ENCODE data around the gene CACNA2D2.
A peak's percentile ranks its signal among the peaks of the same experiment; 100 is the strongest.

Gene CACNA2D2

DNA sequence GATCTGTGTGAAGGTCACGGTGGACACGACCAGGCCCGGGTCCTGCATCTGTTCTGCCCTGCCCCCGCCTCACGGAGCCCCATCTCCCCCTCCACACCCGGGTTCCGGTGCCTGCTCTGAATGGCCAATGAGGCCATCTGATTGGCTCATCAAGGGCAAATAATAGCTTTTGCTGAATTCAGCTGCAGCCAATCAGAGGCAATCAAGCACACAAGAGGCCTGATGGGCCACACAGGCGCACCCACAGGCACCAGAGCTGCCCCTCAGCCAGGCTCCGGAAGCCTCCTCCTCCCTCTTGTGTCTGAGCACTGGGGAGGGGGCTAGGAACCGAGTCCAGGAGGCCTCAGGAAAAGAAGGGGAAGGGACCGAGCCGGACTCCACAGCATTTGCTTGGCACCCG, 49.5 kb downstream of the CACNA2D2 start:
- Histone ChIP-seq H3K27ac (replicated peaks) (no peak overlapping the region), H3K27me3 (ENCODE audit: insufficient read depth, poor library complexity, severe bottlenecking) (no peaks in the 10 kb centered on the region), H3K4me3 (replicated peaks; ENCODE audit: insufficient read depth, low read length) (no peak overlapping the region)
- DNase-seq (ENCODE audit: low read depth in 1 of 2, low spot score in 1 of 2): no peak
- TF ChIP-seq GABPA (IDR thresholded peaks at IDR 0.05; ENCODE audit: low read depth): no peak

DNA sequence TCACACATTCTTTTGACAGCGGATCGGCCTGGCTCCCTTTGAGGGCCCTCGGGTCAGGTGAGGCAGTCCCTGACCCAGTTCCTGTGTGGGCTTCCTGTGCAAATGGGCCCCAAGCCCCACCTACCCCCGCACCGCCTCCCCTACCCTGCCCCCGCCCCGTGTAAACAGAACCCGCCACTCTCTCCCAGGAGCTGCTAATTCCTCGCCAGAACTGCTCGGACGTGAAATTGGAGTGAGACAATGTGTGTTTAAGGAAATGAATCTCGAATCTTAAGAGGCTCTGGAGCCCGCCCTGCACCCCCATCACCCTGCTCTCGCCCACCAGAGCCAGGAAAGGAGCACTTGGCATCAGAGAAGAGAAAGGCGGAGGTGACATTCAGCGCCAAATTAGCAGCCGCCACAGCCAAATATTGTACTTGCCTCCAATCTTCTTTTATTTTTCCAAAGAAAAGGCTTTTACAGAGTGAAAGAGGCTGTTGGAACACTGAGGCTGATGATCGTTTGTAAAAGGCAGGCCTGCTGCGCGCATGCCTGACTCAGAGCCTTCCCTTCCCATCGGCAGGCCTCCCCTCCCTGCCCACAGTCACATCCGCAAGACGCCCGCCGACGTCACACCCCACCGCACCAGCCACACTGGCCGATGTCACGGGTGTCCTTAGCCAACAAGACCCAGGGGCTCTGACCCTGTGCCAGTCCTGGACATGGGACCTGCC, 53.1 kb downstream of the CACNA2D2 start:
- TF ChIP-seq, protein P1, sequence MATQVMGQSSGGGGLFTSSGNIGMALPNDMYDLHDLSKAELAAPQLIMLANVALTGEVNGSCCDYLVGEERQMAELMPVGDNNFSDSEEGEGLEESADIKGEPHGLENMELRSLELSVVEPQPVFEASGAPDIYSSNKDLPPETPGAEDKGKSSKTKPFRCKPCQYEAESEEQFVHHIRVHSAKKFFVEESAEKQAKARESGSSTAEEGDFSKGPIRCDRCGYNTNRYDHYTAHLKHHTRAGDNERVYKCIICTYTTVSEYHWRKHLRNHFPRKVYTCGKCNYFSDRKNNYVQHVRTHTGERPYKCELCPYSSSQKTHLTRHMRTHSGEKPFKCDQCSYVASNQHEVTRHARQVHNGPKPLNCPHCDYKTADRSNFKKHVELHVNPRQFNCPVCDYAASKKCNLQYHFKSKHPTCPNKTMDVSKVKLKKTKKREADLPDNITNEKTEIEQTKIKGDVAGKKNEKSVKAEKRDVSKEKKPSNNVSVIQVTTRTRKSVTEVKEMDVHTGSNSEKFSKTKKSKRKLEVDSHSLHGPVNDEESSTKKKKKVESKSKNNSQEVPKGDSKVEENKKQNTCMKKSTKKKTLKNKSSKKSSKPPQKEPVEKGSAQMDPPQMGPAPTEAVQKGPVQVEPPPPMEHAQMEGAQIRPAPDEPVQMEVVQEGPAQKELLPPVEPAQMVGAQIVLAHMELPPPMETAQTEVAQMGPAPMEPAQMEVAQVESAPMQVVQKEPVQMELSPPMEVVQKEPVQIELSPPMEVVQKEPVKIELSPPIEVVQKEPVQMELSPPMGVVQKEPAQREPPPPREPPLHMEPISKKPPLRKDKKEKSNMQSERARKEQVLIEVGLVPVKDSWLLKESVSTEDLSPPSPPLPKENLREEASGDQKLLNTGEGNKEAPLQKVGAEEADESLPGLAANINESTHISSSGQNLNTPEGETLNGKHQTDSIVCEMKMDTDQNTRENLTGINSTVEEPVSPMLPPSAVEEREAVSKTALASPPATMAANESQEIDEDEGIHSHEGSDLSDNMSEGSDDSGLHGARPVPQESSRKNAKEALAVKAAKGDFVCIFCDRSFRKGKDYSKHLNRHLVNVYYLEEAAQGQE (IDR thresholded peaks at IDR 0.05; ENCODE audit: insufficient replicate concordance, low read depth): no peak
- TF ChIP-seq SPI1 (IDR thresholded peaks at IDR 0.05; ENCODE audit: borderline replicate concordance, low read depth) (no peak), CTCF (IDR thresholded peaks at IDR 0.05; ENCODE audit: insufficient read depth, low read length) (no peak), GABPA (IDR thresholded peaks at IDR 0.05; ENCODE audit: low read depth) (no peak), POLR2AphosphoS5 (IDR thresholded peaks at IDR 0.05; ENCODE audit: low read depth) (no peak)
- no peak for DNase-seq (ENCODE audit: low read depth in 1 of 2, low spot score in 1 of 2)
- no peak overlapping the region for H3K4me3 ChIP-seq (replicated peaks; ENCODE audit: insufficient read depth, low read length)
- no peak overlapping the region for H3K27ac ChIP-seq (replicated peaks)
- no peaks in the 10 kb centered on the region for H3K27me3 ChIP-seq (ENCODE audit: insufficient read depth, poor library complexity, severe bottlenecking)

GRCh38 chr3:50448752-50449539, 54.5 kb downstream of the CACNA2D2 start:
- H3K27ac ChIP-seq (replicated peaks): no peak overlapping the region
- H3K4me3 ChIP-seq (replicated peaks; ENCODE audit: insufficient read depth, low read length): no peak overlapping the region
- DNase-seq (ENCODE audit: low read depth in 1 of 2, low spot score in 1 of 2): no peak
- peaks cover 4% of the 10 kb centered on the region for H3K27me3 ChIP-seq (ENCODE audit: insufficient read depth, poor library complexity, severe bottlenecking)
- TF ChIP-seq, protein P1 (IDR thresholded peaks at IDR 0.05; ENCODE audit: insufficient replicate concordance, low read depth): no peak
- TF ChIP-seq POLR2AphosphoS5 (IDR thresholded peaks at IDR 0.05; ENCODE audit: low read depth) (no peak), CTCF (IDR thresholded peaks at IDR 0.05; ENCODE audit: insufficient read depth, low read length) (no peak), GABPA (IDR thresholded peaks at IDR 0.05; ENCODE audit: low read depth) (no peak), SPI1 (IDR thresholded peaks at IDR 0.05; ENCODE audit: borderline replicate concordance, low read depth) (no peak)

DNA sequence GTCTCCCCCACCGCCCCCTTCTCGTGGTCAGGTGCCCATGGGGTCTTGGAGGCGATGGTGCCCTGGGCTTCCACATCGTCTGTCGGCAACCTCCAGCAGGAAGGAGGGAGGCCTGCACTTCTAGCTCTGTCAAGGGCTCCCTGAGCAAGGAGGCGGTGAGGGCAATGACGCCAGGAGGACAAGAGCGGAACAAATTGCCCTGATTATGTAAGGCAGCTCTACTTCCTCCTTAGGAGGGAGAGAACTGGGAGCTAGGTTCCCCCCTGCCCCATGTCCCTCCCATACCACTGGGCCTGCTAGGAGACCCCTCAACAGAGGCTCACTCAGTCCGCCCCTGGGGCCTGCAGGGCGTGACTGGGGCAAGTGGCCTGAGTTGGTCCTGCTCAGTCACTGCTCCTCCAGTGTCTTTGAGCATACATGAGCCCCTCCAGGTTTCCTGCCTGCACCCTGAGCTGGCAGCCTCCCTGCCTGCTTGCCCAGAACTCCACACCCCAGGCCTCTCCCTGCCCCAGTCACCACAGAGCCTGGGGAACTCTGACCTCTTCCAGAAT, 56.1 kb downstream of the CACNA2D2 start:
- Histone ChIP-seq H3K27ac (replicated peaks) (no peak overlapping the region; the same call in 1 of the 2 replicates), H3K27me3 (ENCODE audit: insufficient read depth, poor library complexity, severe bottlenecking) (peaks cover 9% of the 10 kb centered on the region), H3K4me3 (replicated peaks; ENCODE audit: insufficient read depth, low read length) (no peak overlapping the region)
- peak; percentile 8 to 86 for DNase-seq (ENCODE audit: low read depth in 1 of 2, low spot score in 1 of 2)
- TF ChIP-seq GABPA (IDR thresholded peaks at IDR 0.05; ENCODE audit: low read depth) (no peak), POLR2AphosphoS5 (IDR thresholded peaks at IDR 0.05; ENCODE audit: low read depth) (no peak), CTCF (IDR thresholded peaks at IDR 0.05; ENCODE audit: insufficient read depth, low read length) (no peak), SPI1 (IDR thresholded peaks at IDR 0.05; ENCODE audit: borderline replicate concordance, low read depth) (peak; percentile 58; the same call in 1 of the 2 replicates)
- TF ChIP-seq, protein P1 (IDR thresholded peaks at IDR 0.05; ENCODE audit: insufficient replicate concordance, low read depth): no peak
